ENCODE results near the gene RNF10. TPM values are rescaled to one million over a fixed set of nuclear protein-coding genes. Genes with fewer than 3 reads are reported as not detected.

RNF10 gene
- polyA plus RNA-seq, 1 of the 3 experiments (the other 2 are of a cell fraction), result 118 TPM

DNA sequence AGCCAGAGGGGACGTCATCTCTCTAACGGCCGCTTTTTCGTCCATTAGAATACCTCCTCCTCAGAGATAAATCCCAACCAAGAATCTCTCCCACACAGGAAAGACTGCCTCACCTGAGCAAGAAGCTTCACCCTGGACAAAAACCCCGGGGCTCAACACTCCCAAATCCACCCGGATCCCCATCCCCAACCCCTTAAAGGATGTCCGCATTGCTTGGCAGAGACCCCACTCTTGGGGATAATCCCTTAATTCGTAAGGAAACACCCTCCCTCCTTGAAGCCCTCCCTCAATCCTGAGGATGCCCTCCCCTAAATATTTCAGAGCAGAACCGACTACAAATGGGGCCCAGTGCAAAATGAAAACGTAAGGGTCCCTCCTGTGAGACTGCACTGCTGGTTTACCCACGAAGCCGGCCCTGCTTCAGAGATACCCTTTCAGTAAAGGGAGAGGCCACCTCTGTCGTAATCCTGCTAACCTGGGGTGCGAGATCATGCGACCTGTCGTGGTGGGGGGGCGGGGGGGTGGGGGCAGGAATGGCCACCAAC, 38.9 kb upstream of the RNF10 start:
- peak overlapping the region in 1 of 2 experiments; percentile 51; a peak in 2 of 4 replicates for H3K27ac ChIP-seq (ENCODE audit: low read depth in 2 of 2, low read length in 1 of 2)
- H2AFZ ChIP-seq (ENCODE audit: low read depth), result peak overlapping the region; percentile 74
- H3K4me2 ChIP-seq, result peak overlapping the region; percentile 86
- ChIA-PET CTCF (interaction anchor here (1.1 to 3.5 kb wide), 4 partner anchors 9 to 193 kb away, joined by 4 to 18 read pairs (median 4); partner anchors contain the start of genes SIRT4 and SRSF9), POLR2A (interaction anchor here (0.8 to 2.8 kb wide), 7 partner anchors 9 to 86 kb away, joined by 3 to 12 read pairs (median 4); partner anchors contain the start of genes POP5 and SRSF9)
- H3K9me3 ChIP-seq, result no peaks in the 10 kb centered on the region
- no peaks in the 10 kb centered on the region for H3K9me2 ChIP-seq
- no peaks in the 10 kb centered on the region for H3K27me3 ChIP-seq (ENCODE audit: insufficient read depth)
- TF ChIP-seq, protein P1, sequence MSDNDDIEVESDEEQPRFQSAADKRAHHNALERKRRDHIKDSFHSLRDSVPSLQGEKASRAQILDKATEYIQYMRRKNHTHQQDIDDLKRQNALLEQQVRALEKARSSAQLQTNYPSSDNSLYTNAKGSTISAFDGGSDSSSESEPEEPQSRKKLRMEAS (IDR thresholded peaks at IDR 0.05; ENCODE audit: low read depth), result no peak
- no peak for TF ChIP-seq MXI1 (IDR thresholded peaks at IDR 0.05; ENCODE audit: low read depth, low read length)
- no peak for TF ChIP-seq NRF1 (IDR thresholded peaks at IDR 0.05; ENCODE audit: low read depth, low read length)
- TF ChIP-seq RFX5 (IDR thresholded peaks at IDR 0.05; ENCODE audit: low read length), result no peak
- no peak for TF ChIP-seq ELF1 (IDR thresholded peaks at IDR 0.05)
- no peak for TF ChIP-seq GABPA (IDR thresholded peaks at IDR 0.05; ENCODE audit: low read depth)
- TF ChIP-seq, protein P2, sequence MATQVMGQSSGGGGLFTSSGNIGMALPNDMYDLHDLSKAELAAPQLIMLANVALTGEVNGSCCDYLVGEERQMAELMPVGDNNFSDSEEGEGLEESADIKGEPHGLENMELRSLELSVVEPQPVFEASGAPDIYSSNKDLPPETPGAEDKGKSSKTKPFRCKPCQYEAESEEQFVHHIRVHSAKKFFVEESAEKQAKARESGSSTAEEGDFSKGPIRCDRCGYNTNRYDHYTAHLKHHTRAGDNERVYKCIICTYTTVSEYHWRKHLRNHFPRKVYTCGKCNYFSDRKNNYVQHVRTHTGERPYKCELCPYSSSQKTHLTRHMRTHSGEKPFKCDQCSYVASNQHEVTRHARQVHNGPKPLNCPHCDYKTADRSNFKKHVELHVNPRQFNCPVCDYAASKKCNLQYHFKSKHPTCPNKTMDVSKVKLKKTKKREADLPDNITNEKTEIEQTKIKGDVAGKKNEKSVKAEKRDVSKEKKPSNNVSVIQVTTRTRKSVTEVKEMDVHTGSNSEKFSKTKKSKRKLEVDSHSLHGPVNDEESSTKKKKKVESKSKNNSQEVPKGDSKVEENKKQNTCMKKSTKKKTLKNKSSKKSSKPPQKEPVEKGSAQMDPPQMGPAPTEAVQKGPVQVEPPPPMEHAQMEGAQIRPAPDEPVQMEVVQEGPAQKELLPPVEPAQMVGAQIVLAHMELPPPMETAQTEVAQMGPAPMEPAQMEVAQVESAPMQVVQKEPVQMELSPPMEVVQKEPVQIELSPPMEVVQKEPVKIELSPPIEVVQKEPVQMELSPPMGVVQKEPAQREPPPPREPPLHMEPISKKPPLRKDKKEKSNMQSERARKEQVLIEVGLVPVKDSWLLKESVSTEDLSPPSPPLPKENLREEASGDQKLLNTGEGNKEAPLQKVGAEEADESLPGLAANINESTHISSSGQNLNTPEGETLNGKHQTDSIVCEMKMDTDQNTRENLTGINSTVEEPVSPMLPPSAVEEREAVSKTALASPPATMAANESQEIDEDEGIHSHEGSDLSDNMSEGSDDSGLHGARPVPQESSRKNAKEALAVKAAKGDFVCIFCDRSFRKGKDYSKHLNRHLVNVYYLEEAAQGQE (IDR thresholded peaks at IDR 0.05; ENCODE audit: low read depth, low read length), result no peak
- TF ChIP-seq YY1 (IDR thresholded peaks at IDR 0.05; ENCODE audit: low read depth), result no peak
- no peak for TF ChIP-seq POLR2AphosphoS5 (IDR thresholded peaks at IDR 0.05; ENCODE audit: low read depth, low read length)
- no peak for TF ChIP-seq SIN3A (IDR thresholded peaks at IDR 0.05; ENCODE audit: borderline replicate concordance, low read depth, low read length)
- TF ChIP-seq MEF2A (IDR thresholded peaks at IDR 0.05; ENCODE audit: borderline replicate concordance, low read depth), result no peak
- peak overlapping the region; percentile 83 to 89 for H3K4me3 ChIP-seq (ENCODE audit: low read depth in 2 of 2, low read length in 1 of 2)
- peaks cover 23 to 29% of the 10 kb centered on the region in 2 experiments for H3K36me3 ChIP-seq (replicated peaks in 1 of 2; ENCODE audit: control insufficient read depth in 1 of 2, insufficient read depth in 2 of 2, low read length in 1 of 2)
- peak; percentile 23 for DNase-seq
- 29% methylated on average over 14 of the region's 17 CpGs for WGBS (ENCODE audit: low lambda C conversion rate)
- peaks cover 16% of the 10 kb centered on the region for H3F3A ChIP-seq (replicated peaks; ENCODE audit: insufficient read depth)
- peak overlapping the region; percentile 50; the same call in 1 of the 2 replicates for H3K9ac ChIP-seq
- peaks cover 54% of the 10 kb centered on the region for H3K79me2 ChIP-seq (ENCODE audit: insufficient read depth)
- peaks cover 25% of the 10 kb centered on the region for H4K20me1 ChIP-seq (ENCODE audit: insufficient read depth)
- peaks cover 0 to 11% of the 10 kb centered on the region in 2 experiments; a peak in 2 of 4 replicates for H3K4me1 ChIP-seq (ENCODE audit: control insufficient read depth in 1 of 2, insufficient read depth in 2 of 2, low read depth in 1 of 2, low read length in 1 of 2)

DNA sequence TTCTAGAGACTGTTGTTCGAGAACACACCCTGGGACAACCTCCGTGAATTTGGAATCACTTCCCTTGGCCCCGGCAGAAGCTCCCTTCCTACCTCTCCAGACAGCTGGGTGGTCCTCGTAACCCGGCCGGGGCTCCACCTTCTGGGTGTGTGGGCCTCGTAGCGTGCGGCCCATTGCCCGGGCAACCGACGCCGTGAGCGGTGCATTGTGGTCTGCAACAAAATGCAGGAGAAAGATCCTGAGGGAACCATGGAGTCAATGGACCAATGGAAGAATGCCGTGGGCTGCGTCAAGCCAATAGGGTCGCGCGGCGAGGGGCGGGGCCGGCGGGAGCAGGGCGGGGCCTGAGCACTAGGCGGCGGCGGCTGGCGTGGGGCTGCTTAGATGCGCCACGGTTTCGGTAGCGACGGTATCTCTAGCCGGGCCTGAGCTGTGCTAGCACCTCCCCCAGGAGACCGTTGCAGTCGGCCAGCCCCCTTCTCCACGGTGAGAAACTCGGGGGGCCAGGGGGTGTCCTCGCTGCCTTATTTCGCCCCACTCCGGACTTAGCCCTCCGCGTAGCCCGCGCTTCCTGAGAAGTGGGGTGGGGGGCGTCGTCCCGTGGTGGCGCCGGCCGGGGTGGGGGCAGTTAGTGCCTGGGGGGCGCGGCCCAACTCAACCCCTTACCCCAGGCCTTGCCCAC, 38.3 kb upstream of the RNF10 start, which contains the start of gene DYNLL1:
DYNLL1 (plus strand) TSS at position 383 of the 682 bp plus-strand sequence. CDS start 309 bp downstream, outside the sequence.
- peak; percentile 98 for DNase-seq
- Histone ChIP-seq H3K9me3 (no peaks in the 10 kb centered on the region), H2AFZ (ENCODE audit: low read depth) (peak within 1 kb of the TSS; percentile 74), H3K9me2 (no peaks in the 10 kb centered on the region), H3K4me3 (ENCODE audit: low read depth in 2 of 2, low read length in 1 of 2) (peak within 1 kb of the TSS; percentile 83 to 89), H3K27me3 (ENCODE audit: insufficient read depth) (no peaks in the 10 kb centered on the region), H3K9ac (peak within 1 kb of the TSS; percentile 81), H3K4me2 (peak within 1 kb of the TSS; percentile 86), H4K20me1 (ENCODE audit: insufficient read depth) (peaks cover 25% of the 10 kb centered on the region), H3K27ac (ENCODE audit: low read depth in 2 of 2, low read length in 1 of 2) (peak within 1 kb of the TSS; percentile 63 to 88; a peak in 3 of 4 replicates), H3K79me2 (ENCODE audit: insufficient read depth) (peaks cover 54% of the 10 kb centered on the region), H3K36me3 (replicated peaks in 1 of 2; ENCODE audit: control insufficient read depth in 1 of 2, insufficient read depth in 2 of 2, low read length in 1 of 2) (peaks cover 29 to 32% of the 10 kb centered on the region in 2 experiments), H3K4me1 (ENCODE audit: control insufficient read depth in 1 of 2, insufficient read depth in 2 of 2, low read depth in 1 of 2, low read length in 1 of 2) (peaks cover 0 to 11% of the 10 kb centered on the region in 2 experiments; a peak in 2 of 4 replicates), H3F3A (replicated peaks; ENCODE audit: insufficient read depth) (peaks cover 21% of the 10 kb centered on the region)
- WGBS (ENCODE audit: low lambda C conversion rate), result 0% methylated on average over 13 of the region's 53 CpGs
- POLR2A ChIA-PET, result interaction anchor here (0.8 to 2.8 kb wide), 14 partner anchors 9 to 85 kb away, joined by 3 to 12 read pairs (median 4); partner anchors contain the start of genes COX6A1, POP5 and SRSF9
- CTCF ChIA-PET, result interaction anchor here (1.0 to 3.5 kb wide), 6 partner anchors 10 to 29 kb away, joined by 3 to 18 read pairs (median 4); partner anchors contain the start of gene SRSF9
- TF ChIP-seq YY1 (IDR thresholded peaks at IDR 0.05; ENCODE audit: low read depth) (0 out of 2 replicates have a peak, but pooled peaks have one; percentile 16), NRF1 (IDR thresholded peaks at IDR 0.05; ENCODE audit: low read depth, low read length) (no peak), CHD2 (IDR thresholded peaks at IDR 0.05; ENCODE audit: low read length, partially characterized antibody) (peak; percentile 69), FOXM1 (IDR thresholded peaks at IDR 0.05; ENCODE audit: low read depth) (peak; percentile 100), RAD21 (IDR thresholded peaks at IDR 0.05; ENCODE audit: low read length) (no peak), TAF1 (IDR thresholded peaks at IDR 0.05; ENCODE audit: borderline replicate concordance, low read depth, low read length) (peak; percentile 96), FOSL2 (IDR thresholded peaks at IDR 0.05; ENCODE audit: borderline replicate concordance, low read depth) (no peak)
- TF ChIP-seq, protein P3, sequence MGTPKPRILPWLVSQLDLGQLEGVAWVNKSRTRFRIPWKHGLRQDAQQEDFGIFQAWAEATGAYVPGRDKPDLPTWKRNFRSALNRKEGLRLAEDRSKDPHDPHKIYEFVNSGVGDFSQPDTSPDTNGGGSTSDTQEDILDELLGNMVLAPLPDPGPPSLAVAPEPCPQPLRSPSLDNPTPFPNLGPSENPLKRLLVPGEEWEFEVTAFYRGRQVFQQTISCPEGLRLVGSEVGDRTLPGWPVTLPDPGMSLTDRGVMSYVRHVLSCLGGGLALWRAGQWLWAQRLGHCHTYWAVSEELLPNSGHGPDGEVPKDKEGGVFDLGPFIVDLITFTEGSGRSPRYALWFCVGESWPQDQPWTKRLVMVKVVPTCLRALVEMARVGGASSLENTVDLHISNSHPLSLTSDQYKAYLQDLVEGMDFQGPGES (IDR thresholded peaks at IDR 0.05; ENCODE audit: low read depth, low read length), result peak; percentile 80
- TF ChIP-seq, protein P1 (IDR thresholded peaks at IDR 0.05; ENCODE audit: low read depth), result peak; percentile 66
- TF ChIP-seq, protein P4, sequence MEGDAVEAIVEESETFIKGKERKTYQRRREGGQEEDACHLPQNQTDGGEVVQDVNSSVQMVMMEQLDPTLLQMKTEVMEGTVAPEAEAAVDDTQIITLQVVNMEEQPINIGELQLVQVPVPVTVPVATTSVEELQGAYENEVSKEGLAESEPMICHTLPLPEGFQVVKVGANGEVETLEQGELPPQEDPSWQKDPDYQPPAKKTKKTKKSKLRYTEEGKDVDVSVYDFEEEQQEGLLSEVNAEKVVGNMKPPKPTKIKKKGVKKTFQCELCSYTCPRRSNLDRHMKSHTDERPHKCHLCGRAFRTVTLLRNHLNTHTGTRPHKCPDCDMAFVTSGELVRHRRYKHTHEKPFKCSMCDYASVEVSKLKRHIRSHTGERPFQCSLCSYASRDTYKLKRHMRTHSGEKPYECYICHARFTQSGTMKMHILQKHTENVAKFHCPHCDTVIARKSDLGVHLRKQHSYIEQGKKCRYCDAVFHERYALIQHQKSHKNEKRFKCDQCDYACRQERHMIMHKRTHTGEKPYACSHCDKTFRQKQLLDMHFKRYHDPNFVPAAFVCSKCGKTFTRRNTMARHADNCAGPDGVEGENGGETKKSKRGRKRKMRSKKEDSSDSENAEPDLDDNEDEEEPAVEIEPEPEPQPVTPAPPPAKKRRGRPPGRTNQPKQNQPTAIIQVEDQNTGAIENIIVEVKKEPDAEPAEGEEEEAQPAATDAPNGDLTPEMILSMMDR (IDR thresholded peaks at IDR 0.05), result no peak

Data from SK-N-SH (cell line).